ENCODE data around the gene ZKSCAN7.

GRCh38 chr3:44511238-44511566 is 43.8 kb upstream of the ZKSCAN7 start:
- TF ChIP-seq, protein P1, sequence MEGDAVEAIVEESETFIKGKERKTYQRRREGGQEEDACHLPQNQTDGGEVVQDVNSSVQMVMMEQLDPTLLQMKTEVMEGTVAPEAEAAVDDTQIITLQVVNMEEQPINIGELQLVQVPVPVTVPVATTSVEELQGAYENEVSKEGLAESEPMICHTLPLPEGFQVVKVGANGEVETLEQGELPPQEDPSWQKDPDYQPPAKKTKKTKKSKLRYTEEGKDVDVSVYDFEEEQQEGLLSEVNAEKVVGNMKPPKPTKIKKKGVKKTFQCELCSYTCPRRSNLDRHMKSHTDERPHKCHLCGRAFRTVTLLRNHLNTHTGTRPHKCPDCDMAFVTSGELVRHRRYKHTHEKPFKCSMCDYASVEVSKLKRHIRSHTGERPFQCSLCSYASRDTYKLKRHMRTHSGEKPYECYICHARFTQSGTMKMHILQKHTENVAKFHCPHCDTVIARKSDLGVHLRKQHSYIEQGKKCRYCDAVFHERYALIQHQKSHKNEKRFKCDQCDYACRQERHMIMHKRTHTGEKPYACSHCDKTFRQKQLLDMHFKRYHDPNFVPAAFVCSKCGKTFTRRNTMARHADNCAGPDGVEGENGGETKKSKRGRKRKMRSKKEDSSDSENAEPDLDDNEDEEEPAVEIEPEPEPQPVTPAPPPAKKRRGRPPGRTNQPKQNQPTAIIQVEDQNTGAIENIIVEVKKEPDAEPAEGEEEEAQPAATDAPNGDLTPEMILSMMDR (IDR thresholded peaks at IDR 0.05 in 4 of 5, conservative IDR thresholded peaks at IDR 0.05 in 1 of 5), result no peak
- no peak for TF ChIP-seq POLR2A (IDR thresholded peaks at IDR 0.05)

Data from gastrocnemius medialis (tissue), 4 donors.